ENCODE results near the gene ACADM.
"Not testable (repeated sequence)": the region's sequence is repeated elsewhere in the genome, so short reads cannot be mapped to it uniquely, and the experiment has no call there.

ACADM gene

GRCh38 chr1:75742047-75742625 is 17.6 kb downstream of the ACADM start:
- DNase-seq (ENCODE audit: low read depth) = no peak

- DNase-seq (ENCODE audit: low read depth) = no peak
Measured at GRCh38 chr1:75745276-75745675, 20.8 kb downstream of the ACADM start.

- not testable (repeated sequence) for DNase-seq (ENCODE audit: low read depth)
Measured at GRCh38 chr1:75757210-75757609, 32.7 kb downstream of the ACADM start.

GRCh38 chr1:75758543-75758942 is 34.0 kb downstream of the ACADM start:
- DNase-seq (ENCODE audit: low read depth) = not testable (repeated sequence)

GRCh38 chr1:75764057-75764655 is 39.6 kb downstream of the ACADM start:
- no peak for DNase-seq (ENCODE audit: low read depth)

DNA sequence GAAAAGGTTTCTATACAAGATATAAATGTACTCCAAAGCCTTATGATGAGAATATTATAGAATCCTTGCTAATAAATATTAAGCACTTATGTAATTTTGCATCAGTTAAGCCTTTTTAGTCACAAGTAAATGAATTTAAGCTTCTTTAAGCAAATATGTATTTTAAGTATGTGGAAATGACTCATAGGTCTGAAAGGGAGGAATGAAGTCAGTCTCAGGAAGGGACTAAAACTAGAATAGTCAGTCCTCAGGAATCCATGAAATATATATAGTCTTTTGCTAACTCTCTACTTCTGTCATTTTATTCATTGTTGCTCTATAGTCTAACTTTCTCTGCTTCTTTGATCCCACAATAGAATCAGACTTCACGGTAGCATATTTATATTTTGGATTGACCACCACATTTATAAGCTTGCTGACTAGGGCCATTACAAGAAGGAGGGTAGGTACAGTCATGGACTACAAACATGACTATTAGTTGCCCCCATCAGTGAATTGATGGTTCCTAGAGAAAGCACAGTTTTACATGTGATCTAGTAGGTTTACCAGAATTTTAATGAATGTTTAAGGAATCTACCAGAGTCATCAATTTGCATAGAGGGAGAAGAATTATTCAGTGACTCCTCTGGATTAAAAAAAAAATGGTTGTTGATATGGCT is 41.3 kb downstream of the ACADM start:
- no peak for DNase-seq (ENCODE audit: low read depth)

DNA sequence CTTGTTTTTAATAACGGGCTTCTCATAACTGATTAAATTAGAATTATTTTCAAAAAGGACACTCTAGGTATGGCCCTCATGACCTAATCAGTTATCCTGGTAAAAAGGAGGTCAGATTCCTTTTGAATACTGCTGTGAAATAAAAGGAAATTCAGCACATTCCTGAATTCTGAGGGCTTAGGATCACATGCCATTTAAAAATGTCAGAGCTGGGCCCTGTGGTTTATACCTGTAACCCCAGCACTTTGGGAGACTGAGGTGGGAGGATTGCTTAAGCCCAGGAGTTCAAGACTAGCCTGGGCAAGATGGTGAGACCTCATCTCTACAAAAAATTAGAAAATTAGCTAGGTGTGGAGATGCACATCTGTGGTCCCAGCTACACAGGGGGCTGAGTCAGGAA is 43.5 kb downstream of the ACADM start:
- DNase-seq (ENCODE audit: low read depth) = no peak

DNA sequence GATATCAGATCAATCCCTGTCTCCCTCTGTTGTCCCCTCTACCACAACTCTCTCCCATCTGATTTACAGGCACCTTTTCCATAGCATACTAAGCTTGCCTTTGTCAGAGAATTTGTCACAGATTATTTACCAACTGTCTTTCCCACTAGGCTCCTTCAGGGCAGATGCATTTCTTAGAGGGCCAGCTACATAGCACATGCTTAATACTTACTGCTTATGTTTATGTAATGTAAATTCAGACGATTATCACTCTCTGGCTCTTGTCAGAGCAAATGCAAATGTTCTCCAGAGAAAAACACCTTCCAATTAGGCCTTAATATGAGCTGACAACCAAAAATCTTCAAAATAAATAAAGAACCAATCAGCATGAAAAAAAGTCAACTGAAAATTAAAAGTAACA is 46.3 kb downstream of the ACADM start:
- DNase-seq (ENCODE audit: low read depth) = no peak

- no peak for DNase-seq (ENCODE audit: low read depth)
Measured at GRCh38 chr1:75771978-75772377, 47.5 kb downstream of the ACADM start.

- not testable (repeated sequence) for DNase-seq (ENCODE audit: low read depth)
Measured at GRCh38 chr1:75777812-75778211, 53.3 kb downstream of the ACADM start.

GRCh38 chr1:75778694-75779093 is 54.2 kb downstream of the ACADM start:
- DNase-seq (ENCODE audit: low read depth) = not testable (repeated sequence)

DNA sequence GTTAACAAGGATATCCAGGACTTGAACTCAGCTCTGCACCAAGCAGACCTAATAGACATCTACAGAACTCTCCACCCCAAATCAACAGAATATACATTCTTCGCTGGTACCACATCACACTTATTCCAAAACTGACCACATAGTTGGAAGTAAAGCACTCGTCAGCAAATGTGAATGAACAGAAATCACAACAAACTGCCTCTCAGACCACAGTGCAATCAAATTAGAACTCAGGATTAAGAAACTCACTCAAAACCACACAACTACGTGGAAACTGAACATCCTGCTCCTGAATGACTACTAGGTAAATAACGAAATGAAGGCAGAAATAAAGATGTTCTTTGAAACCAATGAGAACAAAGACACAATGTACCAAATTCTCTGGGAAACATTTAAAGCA is 55.7 kb downstream of the ACADM start:
- DNase-seq (ENCODE audit: low read depth) = not testable (repeated sequence)

DNA sequence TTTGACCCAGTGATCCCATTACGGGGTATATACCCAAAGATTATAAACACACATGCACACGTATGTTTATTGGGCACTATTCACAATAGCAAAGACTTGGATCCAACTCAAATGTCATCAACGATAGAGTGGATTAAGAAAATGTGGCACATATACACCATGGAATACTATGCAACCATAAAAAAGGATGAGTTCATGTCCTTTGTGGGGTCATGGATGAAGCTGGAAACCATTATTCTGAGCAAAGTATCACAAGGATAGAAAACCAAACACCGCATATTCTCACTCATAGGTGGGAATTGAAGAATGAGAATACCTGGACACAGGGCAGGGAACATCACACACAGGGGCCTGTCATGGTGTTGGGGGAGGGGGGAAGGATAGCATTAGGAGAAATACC is 59.4 kb downstream of the ACADM start:
- DNase-seq (ENCODE audit: low read depth) = not testable (repeated sequence)

DNA sequence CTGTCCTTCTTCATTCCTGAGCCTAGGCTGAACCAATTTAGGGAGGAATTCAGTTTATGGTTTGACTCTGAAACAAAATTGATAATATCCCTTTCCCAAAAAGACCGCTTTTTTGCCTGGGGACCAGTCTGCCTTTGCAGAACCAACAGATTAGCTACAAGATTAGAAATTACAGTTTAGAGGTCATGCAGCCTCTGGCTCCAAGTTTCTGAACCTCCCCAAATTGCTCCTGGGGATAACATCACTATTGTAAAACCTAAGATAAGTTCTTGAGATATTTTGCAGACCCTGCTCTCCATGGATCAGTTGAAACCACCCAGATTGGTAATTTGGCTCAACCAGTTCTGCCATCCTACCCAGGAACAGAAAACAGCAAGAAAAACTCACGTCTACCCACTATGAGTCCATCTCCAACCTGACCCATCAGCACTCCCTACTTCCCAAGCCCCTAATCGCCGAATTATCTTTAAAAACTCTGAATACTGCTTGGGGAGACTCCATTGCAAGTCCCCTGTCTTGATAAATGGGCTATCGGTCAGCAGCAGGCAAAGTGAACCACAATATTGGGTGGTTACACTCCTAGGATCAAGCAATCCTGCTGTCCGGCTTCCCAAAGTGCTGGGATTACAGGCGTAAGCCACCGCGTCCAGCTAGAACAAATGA is 60.9 kb downstream of the ACADM start:
- no peak for DNase-seq (ENCODE audit: low read depth)

GRCh38 chr1:75785983-75786853 is 61.7 kb downstream of the ACADM start, which contains the start of gene RABGGTB:
RABGGTB (plus strand) TSS chr1:75786256; CDS start chr1:75786272, 16 bp downstream.
- DNase-seq (ENCODE audit: low read depth) = peak; percentile 89

DNA sequence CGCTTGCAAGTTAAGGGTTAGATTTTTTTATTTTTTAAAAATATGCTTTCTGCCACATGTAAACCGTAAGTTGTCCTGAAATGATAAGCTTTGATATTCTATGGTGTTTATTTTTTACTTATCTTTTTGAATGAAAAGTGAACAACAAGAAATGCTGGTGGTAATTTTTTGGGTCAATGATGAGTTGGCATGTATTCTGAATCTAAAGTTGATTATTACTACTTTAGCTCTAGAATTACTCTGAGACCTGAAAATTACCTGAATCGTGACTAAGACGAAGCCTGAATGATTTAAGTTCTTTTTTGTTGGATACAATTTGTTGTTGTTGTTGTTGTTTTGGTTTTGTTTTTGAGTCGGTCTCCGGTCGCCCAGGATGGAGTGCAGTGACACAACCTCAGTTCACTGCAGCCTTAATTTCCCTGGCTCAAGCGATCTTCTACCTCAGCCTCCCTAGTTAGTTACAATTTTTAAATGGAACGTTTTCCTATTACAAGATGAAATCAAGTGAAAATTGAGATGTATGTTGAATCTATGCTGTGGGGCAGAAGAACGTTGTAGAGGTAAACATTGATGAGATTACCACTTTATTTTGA is 62.5 kb downstream of the ACADM start:
- no peak for DNase-seq (ENCODE audit: low read depth)

- no peak for DNase-seq (ENCODE audit: low read depth)
Measured at GRCh38 chr1:75787524-75787923, 63.0 kb downstream of the ACADM start.

DNA sequence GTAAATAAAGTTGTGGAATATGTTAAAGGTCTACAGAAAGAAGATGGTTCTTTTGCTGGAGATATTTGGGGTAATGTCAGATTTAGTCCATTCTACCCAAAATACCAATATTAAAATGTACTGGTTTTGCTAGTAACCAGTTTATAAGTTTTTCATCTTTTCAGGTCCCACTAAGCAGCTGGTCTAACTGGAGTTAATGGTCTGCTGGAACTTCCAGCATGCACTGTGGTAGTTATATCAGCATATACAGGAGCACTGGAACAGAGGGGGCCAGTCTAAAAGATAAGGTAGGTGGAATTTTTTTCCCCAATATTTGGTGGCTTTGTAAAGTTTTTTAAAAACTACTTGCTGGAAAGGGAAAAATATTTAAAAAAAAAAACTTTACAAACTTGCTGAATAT is 65.5 kb downstream of the ACADM start:
- DNase-seq (ENCODE audit: low read depth) = no peak

GRCh38 chr1:75791022-75791421 is 66.5 kb downstream of the ACADM start:
- no peak for DNase-seq (ENCODE audit: low read depth)

GRCh38 chr1:75792091-75792490 is 67.6 kb downstream of the ACADM start:
- DNase-seq (ENCODE audit: low read depth) = no peak

- DNase-seq (ENCODE audit: low read depth) = no peak
Measured at GRCh38 chr1:75794382-75794781, 69.9 kb downstream of the ACADM start.

Measured in activated T-helper 9 cell treated with anti-CD3 and anti-CD28 coated beads, Interleukin-2, amount 50 U/mL, for 16 hours (primary cell).